GM12873 (cell line): Measurements from ENCODE around the gene CAPN12.

Source experiments
- CTCF ChIP-seq: IDR thresholded peaks from 2 replicates; pipeline ENCODE4 v1.5.1; 2012; ENCODE audit warnings: low read depth, mild to moderate bottlenecking, moderate library complexity, low read length, control low read depth; ENCODE audit not compliant: insufficient read depth; ENCODE audit errors: missing control alignments

CAPN12 gene

GRCh38 chr19:38737921-38738737, 6.1 kb downstream of the CAPN12 start:
- no peak for TF ChIP-seq CTCF

- no peak for TF ChIP-seq CTCF
These were observed 6.9 kb downstream of the CAPN12 start for GRCh38 chr19:38737281-38737865.

- TF ChIP-seq CTCF = no peak
These were observed 7.6 kb downstream of the CAPN12 start for GRCh38 chr19:38736413-38737280.

- no peak for TF ChIP-seq CTCF
These were observed 8.2 kb downstream of the CAPN12 start for GRCh38 chr19:38736036-38736412.

GRCh38 chr19:38735257-38735686, 9.0 kb downstream of the CAPN12 start:
- TF ChIP-seq CTCF = no peak

GRCh38 chr19:38734426-38735256, 9.6 kb downstream of the CAPN12 start:
- no peak for TF ChIP-seq CTCF
